Vagina (tissue), 2 donors: ENCODE results near the gene NARS2. TPM values are rescaled to one million over a fixed set of nuclear protein-coding genes. Genes with fewer than 3 reads are reported as not detected.

Experiments
- DNase-seq, 2 donors: peaks; one replicate each; pipeline ENCODE4 v3.0.0-alpha.2; 2017; ENCODE audit errors: extremely low spot score in 2 of 2
- H3K27ac ChIP-seq: fragments of 200-600 bp; sonication (generic); one replicate; pipeline ENCODE4 v1.5.1; 2019
- H3K27me3 ChIP-seq: fragments of 200-600 bp; sonication (generic); one replicate; pipeline ENCODE4 v1.5.1; 2019
- H3K36me3 ChIP-seq, 2 donors: fragments of 200-600 bp; sonication (generic); one replicate each; pipeline ENCODE4 v1.5.1; 2017 to 2019
- H3K4me1 ChIP-seq: fragments of 200-600 bp; sonication (generic); one replicate; pipeline ENCODE4 v1.5.1; 2019
- H3K4me3 ChIP-seq, 2 donors: fragments of 200-600 bp; sonication (generic); 1 replicate in 1 of 2; 2 replicates in 1 of 2; pipeline ENCODE4 v1.5.1; 2016 to 2019
- H3K9me3 ChIP-seq: fragments of 200-600 bp; sonication (generic); one replicate; pipeline ENCODE4 v1.5.1; 2019
- POLR2A ChIP-seq, 2 donors: fragments of 450-650 bp; IDR thresholded peaks; one replicate each; pipeline ENCODE4 v1.6.1; 2017; ENCODE audit warnings: antibody characterized with exemption in 2 of 2, mild to moderate bottlenecking in 2 of 2, moderate library complexity in 2 of 2
- POLR2AphosphoS5 ChIP-seq, 2 donors: sonication (generic); formaldehyde crosslinking; IDR thresholded peaks; one replicate each; pipeline ENCODE4 v1.9.0; 2017; ENCODE audit warnings: antibody characterized with exemption in 2 of 2, mild to moderate bottlenecking in 2 of 2, low read depth in 1 of 2; ENCODE audit not compliant: insufficient read depth in 1 of 2
- intact Hi-C: fragments of 100-400 bp; cut with DNase I; formaldehyde crosslinking; loops from one replicate; pipeline ENCODE4 v1.15.1; 2023
- total RNA-seq: library from RNA; depleted of rRNA; stranded (reverse); fragments of >200 nt; gene quantifications from one replicate; pipeline ENCODE4 v1.2.3, GENCODE V29; 2016
- TF ChIP-seq, protein P1 (sequence below), 3 experiments: fragments of 450-650 bp in 2 of 3; fragments of 200-600 bp in 1 of 3; sonication (generic) in 1 of 3; IDR thresholded peaks; one replicate each; pipeline ENCODE4 v1.5.1; 2017 to 2019; ENCODE audit warnings: antibody characterized with exemption in 3 of 3, mild to moderate bottlenecking in 2 of 3, moderate library complexity in 2 of 3

The NARS2 gene
- total RNA-seq, 1 donor from 2014 or later = 13.5 TPM

DNA sequence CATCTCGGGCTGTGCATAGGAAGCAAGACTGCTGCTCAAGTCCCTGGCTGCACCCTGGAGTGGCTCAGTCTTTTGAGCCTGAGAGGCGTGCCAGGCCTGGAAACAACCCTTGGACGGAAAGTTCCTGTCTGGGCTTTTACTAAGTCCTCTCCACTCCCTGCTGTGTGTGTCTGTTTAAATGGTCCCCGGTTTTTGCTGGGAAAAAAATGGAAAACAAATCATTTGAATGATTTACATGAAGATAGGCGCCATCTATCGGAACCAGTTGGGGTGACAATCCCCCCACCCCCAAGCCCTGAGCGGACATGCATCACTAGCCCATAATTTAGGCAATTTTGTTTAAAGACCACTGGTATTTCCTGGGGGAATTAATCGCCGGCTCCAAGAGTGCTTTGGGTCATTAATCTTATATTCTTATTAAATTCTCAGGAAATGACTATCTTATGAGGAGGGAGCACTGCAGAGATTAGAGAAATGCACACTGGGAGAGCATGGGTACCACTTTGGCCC, 154.4 kb downstream of the NARS2 start:
- Histone ChIP-seq H3K9me3 (no peaks in the 10 kb centered on the region), H3K27me3 (no peaks in the 10 kb centered on the region), H3K36me3 (no peaks in the 10 kb centered on the region), H3K4me3 (no peak overlapping the region), H3K27ac (peak overlapping the region; percentile 98), H3K4me1 (peaks cover 45% of the 10 kb centered on the region)
- TF ChIP-seq, protein P1, sequence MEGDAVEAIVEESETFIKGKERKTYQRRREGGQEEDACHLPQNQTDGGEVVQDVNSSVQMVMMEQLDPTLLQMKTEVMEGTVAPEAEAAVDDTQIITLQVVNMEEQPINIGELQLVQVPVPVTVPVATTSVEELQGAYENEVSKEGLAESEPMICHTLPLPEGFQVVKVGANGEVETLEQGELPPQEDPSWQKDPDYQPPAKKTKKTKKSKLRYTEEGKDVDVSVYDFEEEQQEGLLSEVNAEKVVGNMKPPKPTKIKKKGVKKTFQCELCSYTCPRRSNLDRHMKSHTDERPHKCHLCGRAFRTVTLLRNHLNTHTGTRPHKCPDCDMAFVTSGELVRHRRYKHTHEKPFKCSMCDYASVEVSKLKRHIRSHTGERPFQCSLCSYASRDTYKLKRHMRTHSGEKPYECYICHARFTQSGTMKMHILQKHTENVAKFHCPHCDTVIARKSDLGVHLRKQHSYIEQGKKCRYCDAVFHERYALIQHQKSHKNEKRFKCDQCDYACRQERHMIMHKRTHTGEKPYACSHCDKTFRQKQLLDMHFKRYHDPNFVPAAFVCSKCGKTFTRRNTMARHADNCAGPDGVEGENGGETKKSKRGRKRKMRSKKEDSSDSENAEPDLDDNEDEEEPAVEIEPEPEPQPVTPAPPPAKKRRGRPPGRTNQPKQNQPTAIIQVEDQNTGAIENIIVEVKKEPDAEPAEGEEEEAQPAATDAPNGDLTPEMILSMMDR (IDR thresholded peaks at IDR 0.05) = peak; percentile 1 to 73 (median 50)
- TF ChIP-seq POLR2A (IDR thresholded peaks at IDR 0.05) = no peak
- peak in 1 of 2 donors; percentile 50 for TF ChIP-seq POLR2AphosphoS5 (IDR thresholded peaks at IDR 0.05; ENCODE audit: insufficient read depth in 1 of 2, low read depth in 1 of 2)
- intact Hi-C loops = loop anchor here (10.0 kb wide), 1 partner anchor 276 kb away; no protein-coding TSS in a partner anchor
- peak in 1 of 2 donors; percentile 89 for DNase-seq

DNA sequence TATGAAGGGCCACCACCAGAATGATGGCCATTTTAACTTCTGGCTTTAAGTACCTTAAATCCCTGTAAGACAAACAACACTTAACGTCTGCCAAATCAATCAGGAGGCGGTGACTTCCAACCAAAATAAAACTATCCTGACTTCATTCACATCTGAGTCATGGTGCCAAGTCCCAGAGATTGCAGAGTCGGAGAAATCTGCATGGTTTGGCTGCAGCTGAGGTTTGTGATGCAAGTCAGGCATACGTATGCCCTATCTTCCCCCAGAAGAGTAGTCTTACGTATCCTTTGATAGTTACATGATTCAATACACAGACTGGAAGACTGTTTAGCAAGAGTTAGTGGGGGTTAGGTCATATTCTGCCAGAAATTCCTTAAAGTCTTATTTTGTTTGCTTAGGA, 155.3 kb downstream of the NARS2 start:
- peak overlapping the region; percentile 98 for H3K27ac ChIP-seq

DNA sequence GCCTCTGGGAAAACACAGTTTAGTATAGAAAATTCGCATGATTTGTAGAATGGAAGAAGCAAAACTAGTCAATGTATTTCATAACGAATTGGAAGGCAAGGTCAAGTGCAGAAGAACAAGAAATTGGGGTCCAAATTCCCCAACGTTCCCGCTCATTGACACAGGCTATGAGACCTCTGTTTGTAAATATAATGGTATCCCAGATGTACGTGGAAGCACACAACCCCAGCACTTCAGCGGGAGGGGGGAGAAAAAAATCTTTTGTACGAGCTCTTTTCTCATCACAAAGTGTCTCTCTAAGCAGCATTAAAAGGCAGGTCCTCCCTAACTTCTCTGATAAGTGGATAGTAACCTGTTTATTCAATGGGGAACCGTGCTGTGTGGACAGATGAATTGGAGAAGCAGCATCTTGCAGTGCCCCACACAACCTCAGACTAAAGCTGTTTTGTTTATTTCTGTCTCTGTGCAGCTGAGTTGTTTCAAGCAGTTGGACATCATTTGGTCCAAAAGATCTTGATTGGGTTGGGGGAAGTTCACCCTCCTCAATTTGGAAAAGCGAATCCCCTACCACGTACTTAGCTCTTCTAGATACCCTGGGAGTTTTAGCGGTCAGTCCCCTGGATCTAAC, 156.0 kb downstream of the NARS2 start:
- Histone ChIP-seq H3K9me3 (no peaks in the 10 kb centered on the region), H3K36me3 (no peaks in the 10 kb centered on the region), H3K27ac (peak overlapping the region; percentile 98), H3K27me3 (no peaks in the 10 kb centered on the region), H3K4me3 (peak overlapping the region; percentile 81 to 98), H3K4me1 (peaks cover 43% of the 10 kb centered on the region)
- intact Hi-C loops = loop anchor here (5.0 to 10.0 kb wide), 3 partner anchors 104 to 194 kb away; no protein-coding TSS in a partner anchor
- DNase-seq = no peak
- TF ChIP-seq POLR2A (IDR thresholded peaks at IDR 0.05) (no peak), POLR2AphosphoS5 (IDR thresholded peaks at IDR 0.05; ENCODE audit: insufficient read depth in 1 of 2, low read depth in 1 of 2) (no peak)
- TF ChIP-seq, protein P1 (IDR thresholded peaks at IDR 0.05) = no peak

More for the DNA sequence above, 155.3 kb downstream of the NARS2 start:
- Histone ChIP-seq H3K4me1 (peaks cover 43% of the 10 kb centered on the region), H3K4me3 (no peak overlapping the region), H3K36me3 (no peaks in the 10 kb centered on the region), H3K27me3 (no peaks in the 10 kb centered on the region), H3K9me3 (no peaks in the 10 kb centered on the region)
- intact Hi-C loops = loop anchor here (5.0 to 10.0 kb wide), 3 partner anchors 105 to 195 kb away; no protein-coding TSS in a partner anchor
- TF ChIP-seq POLR2AphosphoS5 (IDR thresholded peaks at IDR 0.05; ENCODE audit: insufficient read depth in 1 of 2, low read depth in 1 of 2) (no peak), POLR2A (IDR thresholded peaks at IDR 0.05) (no peak)
- TF ChIP-seq, protein P1 (IDR thresholded peaks at IDR 0.05) = no peak
- DNase-seq = peak in 1 of 2 donors; percentile 91

DNA sequence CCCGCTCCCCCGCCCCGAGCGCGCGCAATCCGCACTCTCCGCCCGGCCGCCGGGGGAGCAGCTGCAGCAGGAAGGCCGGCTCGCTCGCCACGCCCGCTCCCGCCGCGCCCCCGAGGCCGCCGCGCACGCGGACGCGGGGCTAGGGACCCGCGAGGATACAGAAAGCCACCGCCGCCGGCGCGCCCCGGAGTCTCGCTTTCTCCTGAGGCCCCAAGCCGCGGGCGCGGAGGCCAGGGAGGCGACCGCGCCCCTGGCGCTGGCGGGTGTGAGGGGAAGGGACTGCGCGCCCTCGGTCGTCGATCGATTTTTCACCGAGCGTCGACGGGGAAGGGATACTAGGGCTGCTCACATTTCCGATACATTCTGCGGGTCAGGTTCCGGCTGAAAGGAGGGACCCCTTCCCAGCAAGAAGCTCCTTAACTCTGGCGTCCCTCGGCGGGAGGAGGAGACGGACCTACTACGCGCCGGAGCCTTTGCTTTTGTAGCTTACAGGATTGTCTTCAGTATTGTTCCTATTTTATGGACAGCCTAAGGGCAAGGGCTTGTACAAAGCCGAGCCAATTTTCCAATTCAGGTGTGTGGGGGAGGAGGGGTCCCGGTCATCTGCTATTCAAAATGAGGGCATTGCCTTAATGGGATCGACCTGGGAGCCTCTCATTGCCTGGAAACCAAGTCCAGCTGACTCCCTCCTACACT, 156.6 kb downstream of the NARS2 start:
- Histone ChIP-seq H3K4me1 (peaks cover 50% of the 10 kb centered on the region), H3K9me3 (no peaks in the 10 kb centered on the region), H3K4me3 (peak overlapping the region; percentile 81 to 98), H3K36me3 (no peaks in the 10 kb centered on the region), H3K27me3 (no peaks in the 10 kb centered on the region), H3K27ac (peak overlapping the region; percentile 98)
- TF ChIP-seq, protein P1 (IDR thresholded peaks at IDR 0.05) = peak in 1 of 3 experiments; percentile 4
- TF ChIP-seq POLR2A (IDR thresholded peaks at IDR 0.05) = peak in 1 of 2 donors; percentile 78
- peak in 1 of 2 donors; percentile 78 for TF ChIP-seq POLR2AphosphoS5 (IDR thresholded peaks at IDR 0.05; ENCODE audit: insufficient read depth in 1 of 2, low read depth in 1 of 2)
- intact Hi-C loops = loop anchor here (5.0 to 10.0 kb wide), 3 partner anchors 103 to 193 kb away; no protein-coding TSS in a partner anchor
- DNase-seq = no peak
